PFSK-1 (cell line): ENCODE measurements around the gene C19orf44.

Source experiments
- POLR2AphosphoS5 ChIP-seq: IDR thresholded peaks from 2 replicates; pipeline ENCODE4 v1.6.1; 2012; ENCODE audit warnings: low read depth, mild to moderate bottlenecking, control low read depth, low read length, moderate library complexity
- REST ChIP-seq, 2 experiments: IDR thresholded peaks; 2 replicates each; pipeline versions ENCODE4 v1.6.1 to v1.8.0; 2011 to 2012; ENCODE audit warnings: low read depth in 2 of 2, low read length in 2 of 2, control low read depth in 1 of 2, inconsistent platforms in 1 of 2, mild to moderate bottlenecking in 1 of 2, moderate library complexity in 1 of 2; ENCODE audit not compliant: insufficient read depth in 1 of 2
- SIN3A ChIP-seq: IDR thresholded peaks from 2 replicates; pipeline ENCODE4 v1.6.1; 2012; ENCODE audit warnings: mild to moderate bottlenecking, low read length, moderate library complexity, borderline replicate concordance; ENCODE audit not compliant: insufficient read depth
- TAF1 ChIP-seq: IDR thresholded peaks from 2 replicates; pipeline ENCODE4 v1.6.1; 2012; ENCODE audit warnings: low read length, control low read depth, borderline replicate concordance; ENCODE audit not compliant: insufficient read depth

GRCh38 chr19:16520074-16520973 is 24.1 kb downstream of the C19orf44 start:
- TF ChIP-seq POLR2AphosphoS5 = no peak; the same call in 1 of the 2 replicates
- no peak for TF ChIP-seq REST (IDR thresholded peaks at IDR 0.05; ENCODE audit: insufficient read depth in 1 of 2, low read depth in 2 of 2, low read length in 2 of 2)
- no peak for TF ChIP-seq SIN3A
- TF ChIP-seq TAF1 = no peak
